T1000 (cell line): ENCODE measurements around the gene TJP1.
"Not testable (repeated sequence)": the region's sequence is repeated elsewhere in the genome, so short reads cannot be mapped to it uniquely, and the experiment has no call there.

Experiments
- DNase-seq: peaks from one replicate; lab custom pipeline; 2025; ENCODE audit warnings: mixed read lengths; lab: John Stamatoyannopoulos, UW

TJP1 gene

GRCh38 chr15:29700296-29700695 is 122.0 kb downstream of the TJP1 start:
- no peak for DNase-seq

DNA sequence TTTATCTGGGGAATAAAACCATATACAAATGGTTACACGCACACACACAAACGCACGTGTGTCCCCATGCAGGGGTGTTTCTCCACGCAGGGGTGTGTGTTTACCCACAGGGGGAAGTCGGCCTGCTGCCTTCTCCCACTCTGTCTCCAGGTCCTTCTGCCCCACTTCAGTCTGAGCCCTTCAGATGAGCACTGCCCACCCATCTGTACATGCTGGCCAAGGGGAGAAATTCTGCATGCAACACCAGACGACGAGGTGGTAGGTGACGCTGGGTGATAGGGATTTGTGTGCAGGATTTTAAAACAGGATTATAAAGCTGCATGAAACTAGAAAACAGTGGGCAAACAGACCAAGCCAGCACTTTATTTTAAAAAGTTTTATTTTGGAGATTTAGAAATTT is 122.5 kb downstream of the TJP1 start:
- DNase-seq, result no peak

DNA sequence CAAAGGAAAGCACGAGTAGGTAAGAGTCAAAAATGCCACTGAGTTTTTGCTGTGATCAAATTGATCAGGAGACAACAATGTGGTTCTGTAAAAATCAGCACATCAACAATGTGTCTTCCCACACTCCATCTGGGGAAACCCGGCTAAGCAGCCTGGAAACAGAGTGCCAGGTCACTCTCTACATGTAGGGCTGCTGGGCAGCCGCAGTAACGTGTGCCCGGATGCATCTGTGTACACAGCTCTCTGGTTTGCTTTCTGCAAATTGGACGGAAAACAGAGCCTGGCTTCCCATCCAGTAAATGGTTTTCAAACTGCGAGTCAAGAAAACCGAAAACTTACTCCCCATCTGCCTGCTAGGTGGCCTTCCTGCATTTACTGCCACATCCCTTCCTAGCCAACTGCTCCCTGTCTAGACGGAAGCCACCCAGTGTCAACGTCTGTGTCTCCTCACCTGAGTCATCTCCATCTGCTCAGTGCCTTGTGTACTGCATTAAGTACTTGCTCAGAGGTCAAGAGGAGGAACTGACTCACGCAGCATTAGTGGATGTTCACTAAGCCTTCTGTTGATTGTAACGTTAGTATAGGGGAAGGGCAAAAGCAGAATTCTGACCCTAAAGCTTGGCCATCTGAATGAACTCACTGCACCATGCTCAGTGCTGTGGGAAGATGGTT is 124.1 kb downstream of the TJP1 start:
- peak; percentile 12 for DNase-seq

GRCh38 chr15:29696950-29697738 is 125.1 kb downstream of the TJP1 start:
- no peak for DNase-seq

DNA sequence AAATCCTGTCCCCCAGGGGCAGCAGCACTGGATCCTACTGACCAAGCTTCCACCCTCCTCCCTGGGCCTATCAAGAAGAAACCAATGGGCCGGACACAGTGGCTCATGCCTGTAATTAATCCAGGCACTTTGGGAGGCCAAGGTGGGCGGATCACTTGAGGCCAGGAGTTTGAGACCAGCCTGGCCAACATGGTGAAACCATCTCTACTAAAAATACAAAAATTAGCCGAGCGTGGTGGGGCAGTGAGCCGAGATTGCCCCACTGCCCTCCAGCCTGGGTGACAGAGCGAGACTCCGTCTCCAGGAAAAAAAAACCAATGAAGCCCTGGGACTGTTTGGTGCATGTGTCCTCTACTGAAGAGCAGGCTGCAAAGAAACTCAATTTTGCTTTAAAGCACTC is 125.8 kb downstream of the TJP1 start:
- not testable (repeated sequence) for DNase-seq

GRCh38 chr15:29695489-29696167 is 126.6 kb downstream of the TJP1 start:
- DNase-seq, result no peak

- DNase-seq, result peak; percentile 29
These were observed 129.0 kb downstream of the TJP1 start for GRCh38 chr15:29693225-29693624.

- no peak for DNase-seq
These were observed 129.7 kb downstream of the TJP1 start for GRCh38 chr15:29692527-29692926.

GRCh38 chr15:29690765-29691475 is 131.3 kb downstream of the TJP1 start:
- DNase-seq, result no peak

DNA sequence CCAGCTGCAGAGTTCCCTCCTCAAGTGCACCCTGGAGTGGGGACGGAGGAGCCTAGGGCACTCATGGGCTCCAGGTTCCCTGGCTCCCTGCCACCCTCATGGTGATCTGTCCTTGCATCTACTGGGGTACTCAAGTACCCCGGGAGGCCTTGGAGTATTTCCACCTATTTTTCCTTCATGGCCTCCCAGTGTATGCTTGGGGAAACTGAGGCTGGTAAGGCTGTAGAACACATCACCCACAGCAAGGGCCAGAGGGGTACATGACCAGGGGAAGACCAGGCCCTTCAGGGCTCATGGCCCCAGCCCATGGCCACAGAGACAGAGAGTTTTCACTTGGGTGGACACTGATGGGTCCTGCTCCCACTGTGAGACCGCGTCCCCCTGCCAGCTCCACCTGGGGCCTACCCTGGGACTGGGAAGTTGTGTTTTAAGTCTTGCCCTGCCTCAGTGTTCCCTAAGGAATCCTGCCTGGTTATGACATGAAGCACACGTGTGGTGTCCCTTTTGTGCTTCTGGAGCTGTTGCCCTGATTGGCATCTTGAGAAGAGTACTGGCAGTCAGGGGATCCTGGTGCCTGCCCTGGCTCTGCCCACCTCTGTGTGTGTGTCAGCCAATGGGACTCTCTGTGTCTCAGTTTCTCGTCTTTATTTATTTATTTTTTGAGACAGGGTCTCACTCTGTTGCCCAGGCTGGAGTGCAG is 132.8 kb downstream of the TJP1 start:
- DNase-seq, result no peak

DNA sequence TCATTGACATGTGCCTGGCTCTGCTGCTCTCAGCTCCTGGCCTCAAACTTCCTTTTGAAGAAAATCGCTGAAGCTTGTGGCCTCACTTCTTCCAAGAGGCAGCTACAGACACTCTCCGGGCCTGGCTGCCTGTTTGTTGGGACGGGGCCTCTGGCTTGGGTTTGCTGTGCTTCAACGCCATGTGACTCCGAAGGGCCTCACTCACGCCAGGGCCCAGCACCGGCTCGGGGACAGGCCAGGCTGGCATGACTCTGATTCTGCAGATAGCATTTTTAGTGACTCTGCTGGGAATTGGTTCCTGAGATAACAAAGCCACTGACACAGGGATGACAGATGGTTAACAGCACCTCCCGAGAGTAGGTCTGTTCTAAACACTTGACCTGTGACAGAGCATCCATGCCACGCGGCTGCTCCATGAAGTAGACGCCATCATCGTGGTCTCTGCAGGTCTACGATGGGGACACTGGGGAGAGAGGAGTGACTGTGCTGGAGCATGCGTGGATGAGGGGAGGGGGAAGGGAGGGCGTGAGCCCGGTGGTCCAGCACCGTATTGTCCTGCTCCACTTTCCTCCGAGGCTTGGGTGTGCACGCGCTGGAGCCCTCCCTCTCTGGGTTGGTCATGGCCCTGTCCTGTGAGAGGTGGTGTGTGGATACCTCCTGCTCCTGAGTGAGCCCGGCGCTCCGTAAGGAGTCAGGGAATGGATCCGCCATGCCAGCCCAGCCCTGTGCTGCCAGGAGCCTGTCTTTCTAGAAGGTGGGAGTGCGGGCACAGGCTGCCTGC is 133.6 kb downstream of the TJP1 start:
- no peak for DNase-seq

GRCh38 chr15:29687939-29688505 is 134.2 kb downstream of the TJP1 start:
- no peak for DNase-seq

GRCh38 chr15:29687204-29687815 is 135.0 kb downstream of the TJP1 start:
- DNase-seq, result no peak

DNA sequence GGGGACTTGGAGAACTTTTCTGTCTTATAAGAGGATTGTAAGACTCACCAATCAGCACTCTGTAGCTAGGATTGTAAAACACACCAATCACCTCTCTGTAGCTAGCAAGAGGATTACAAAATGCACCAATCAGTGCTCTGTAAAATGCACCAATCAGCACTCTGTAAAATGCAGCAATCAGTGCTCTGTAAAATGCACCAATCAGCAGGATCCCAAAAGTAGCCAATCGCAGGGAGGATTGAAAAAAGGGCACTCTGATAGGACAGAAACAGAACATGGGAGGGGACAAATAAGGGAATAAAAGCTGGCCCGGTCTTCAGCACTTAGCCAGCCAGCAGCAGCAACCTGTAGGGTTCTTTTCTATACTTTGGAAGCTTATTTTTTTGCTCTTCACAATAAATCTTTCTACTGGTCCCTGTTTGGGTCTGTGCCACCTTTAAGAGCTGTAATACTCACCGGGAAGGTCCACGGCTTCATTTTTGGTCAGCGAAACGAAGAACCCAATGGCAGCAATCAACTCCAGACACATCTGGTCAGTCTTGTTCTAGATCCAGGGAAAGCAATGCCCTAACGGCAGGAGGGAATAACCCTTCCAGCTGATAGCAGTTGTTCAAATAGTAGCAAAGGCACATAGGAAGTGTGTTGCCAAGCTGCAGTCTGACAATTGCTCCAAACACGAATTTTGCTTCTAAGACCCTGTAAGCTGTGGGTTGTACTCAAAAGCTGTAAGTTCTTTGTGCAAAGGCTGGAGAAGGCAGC is 135.6 kb downstream of the TJP1 start:
- DNase-seq, result no peak

GRCh38 chr15:29686079-29686425 is 136.2 kb downstream of the TJP1 start:
- no peak for DNase-seq

DNA sequence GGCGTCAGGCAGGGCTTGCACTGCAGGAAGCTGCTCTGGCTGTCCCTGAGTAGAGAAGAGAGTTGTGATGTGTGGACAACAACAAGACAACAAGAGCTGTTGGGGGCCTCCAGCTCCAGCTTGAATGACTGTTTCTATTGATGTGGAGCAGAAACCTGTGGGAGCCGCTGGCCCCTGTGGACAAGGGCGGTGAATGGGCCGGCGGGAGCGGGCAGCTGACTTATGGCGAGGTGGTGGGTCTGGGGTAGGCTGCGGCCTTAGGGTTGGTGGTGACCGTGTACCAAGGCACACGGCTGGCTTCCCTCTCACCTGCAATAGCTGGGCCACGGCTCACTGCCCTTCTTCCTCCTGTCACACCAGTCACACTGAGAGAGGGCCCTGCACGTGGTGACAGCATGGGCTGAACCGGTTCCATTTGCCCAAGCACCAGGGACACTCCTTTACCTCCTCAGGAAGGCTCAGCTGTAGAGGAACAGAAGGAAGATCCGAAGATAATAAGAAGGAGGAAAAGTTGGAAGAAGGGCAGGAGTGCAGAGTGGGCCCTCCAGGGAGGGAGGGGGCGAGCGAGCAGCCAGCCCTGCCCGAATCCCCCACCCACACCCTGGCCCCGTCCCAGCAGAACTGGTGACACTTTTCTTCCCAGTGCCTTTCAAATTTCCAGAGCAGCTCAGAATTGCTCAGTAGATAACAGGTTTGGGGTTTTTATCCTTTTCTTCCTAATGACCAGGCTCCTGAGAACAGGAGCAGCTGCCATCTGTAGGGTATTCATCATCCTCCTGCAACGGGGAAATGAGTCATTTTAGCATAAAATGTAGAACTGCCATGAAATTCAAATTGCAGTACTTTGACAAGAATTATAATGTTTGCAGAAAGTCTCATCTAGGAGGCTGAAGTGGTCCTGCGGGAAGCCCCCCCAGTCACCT is 136.9 kb downstream of the TJP1 start:
- DNase-seq, result no peak

- DNase-seq, result no peak
These were observed 139.5 kb downstream of the TJP1 start for GRCh38 chr15:29682781-29683180.

GRCh38 chr15:29682361-29682760 is 139.9 kb downstream of the TJP1 start:
- DNase-seq, result no peak
